Endothelial cell of umbilical vein (primary cell): ENCODE results near the gene ADRB2. TPM values are rescaled to one million over a fixed set of nuclear protein-coding genes. Genes with fewer than 3 reads are reported as not detected.

Source experiments
- BruUV-seq: library from RNA; stranded (reverse); fragments of 400-500 nt; replicated peaks from 2 replicates; lab custom pipeline; 2021; lab: Mats Ljungman, UMichigan
- CTCF ChIA-PET: fragments of 300-600, 350-600 bp; sonication (Branson Sonifier 250); formaldehyde crosslinking; loops from one replicate; lab custom pipeline; 2021; ENCODE audit warnings: antibody characterized with exemption, inconsistent platforms; lab: Charles Lee
- POLR2A ChIA-PET: fragments of 300-600, 350-600 bp; sonication (Branson Sonifier 250); formaldehyde crosslinking; loops from one replicate; lab custom pipeline; 2021; ENCODE audit warnings: antibody characterized with exemption, inconsistent platforms; lab: Charles Lee
- DNase-seq: peaks from one replicate; pipeline ENCODE4 v3.0.0-alpha.2; 2011; ENCODE audit warnings: low read depth, low spot score
- FAIRE-seq: peaks from 2 replicates; lab custom pipeline; 2011; peaks lifted over from hg19 to GRCh38; lab: Jason Lieb, UNC
- H2AFZ ChIP-seq: 2 replicates; pipeline ENCODE4 v1.6.0; 2012; ENCODE audit warnings: low read depth, low read length, control low read depth, inconsistent platforms
- H3K27ac ChIP-seq: 2 replicates; pipeline ENCODE4 v1.5.1; 2011; ENCODE audit warnings: low read depth, mild to moderate bottlenecking, control low read depth, low read length, moderate library complexity; ENCODE audit not compliant: insufficient read depth
- H3K27me3 ChIP-seq, 2 experiments: 2 replicates each; pipeline versions ENCODE4 v1.6.0 to v1.6.1; 2011; ENCODE audit warnings: low read length in 2 of 2, mixed read lengths in 1 of 2; ENCODE audit not compliant: control insufficient read depth in 2 of 2, insufficient read depth in 2 of 2
- H3K36me3 ChIP-seq, 2 experiments: 2 replicates in 1 of 2; 3 replicates in 1 of 2; pipeline ENCODE4 v1.5.1; 2011; ENCODE audit warnings: low read length in 2 of 2, mild to moderate bottlenecking in 1 of 2, moderate library complexity in 1 of 2; ENCODE audit not compliant: control insufficient read depth in 2 of 2, insufficient read depth in 2 of 2; ENCODE audit errors: extremely low read depth in 1 of 2
- H3K4me1 ChIP-seq: 3 replicates; pipeline ENCODE4 v1.5.1; 2011; ENCODE audit warnings: mild to moderate bottlenecking, low read length; ENCODE audit not compliant: control insufficient read depth, insufficient read depth; ENCODE audit errors: extremely low read depth
- H3K4me2 ChIP-seq: 2 replicates; pipeline ENCODE4 v1.6.1; 2011; ENCODE audit warnings: low read length, control low read depth, mixed read lengths; ENCODE audit not compliant: insufficient read depth
- H3K4me3 ChIP-seq, 3 experiments: fragments of 200-600 bp in 1 of 3; sonication (generic), shearing (Covaris generic) in 1 of 3; replicated peaks in 1 of 3; 2 replicates each; pipeline ENCODE4 v1.5.1; 2011 to 2016; ENCODE audit warnings: control low read depth in 3 of 3, low read length in 3 of 3, mild to moderate bottlenecking in 2 of 3, inconsistent platforms in 1 of 3, low read depth in 1 of 3, moderate library complexity in 1 of 3; ENCODE audit not compliant: insufficient read depth in 1 of 3
- H3K79me2 ChIP-seq: 2 replicates; pipeline ENCODE4 v1.6.0; 2012; ENCODE audit warnings: low read length, inconsistent platforms; ENCODE audit not compliant: control insufficient read depth, insufficient read depth
- H3K9ac ChIP-seq: replicated peaks from 2 replicates; pipeline ENCODE3; 2011; ENCODE audit warnings: low read length, control low read depth; ENCODE audit not compliant: insufficient read depth; ENCODE audit errors: extremely low read depth
- H3K9me1 ChIP-seq: replicated peaks from 3 replicates; pipeline ENCODE4 v1.6.0; 2011; ENCODE audit warnings: mild to moderate bottlenecking, low read length; ENCODE audit not compliant: control insufficient read depth, insufficient read depth; ENCODE audit errors: extremely low read depth
- H3K9me3 ChIP-seq: replicated peaks from 2 replicates; pipeline ENCODE4 v1.5.1; 2012; ENCODE audit warnings: low read length, inconsistent platforms; ENCODE audit not compliant: control insufficient read depth, insufficient read depth
- H4K20me1 ChIP-seq: replicated peaks from 2 replicates; pipeline ENCODE3; 2011; ENCODE audit warnings: mild to moderate bottlenecking, low read length; ENCODE audit not compliant: control insufficient read depth, insufficient read depth; ENCODE audit errors: extremely low read depth
- CTCF ChIP-seq, 2 donors: IDR thresholded peaks; 1 replicate in 1 of 2; 2 replicates in 1 of 2; pipeline ENCODE4 v1.5.1; 2011; ENCODE audit warnings: low read length in 2 of 2, mild to moderate bottlenecking in 2 of 2, moderate library complexity in 2 of 2, control low read depth in 1 of 2, inconsistent platforms in 1 of 2, low read depth in 1 of 2; ENCODE audit not compliant: insufficient read depth in 1 of 2; ENCODE audit errors: extremely low read depth in 1 of 2
- EZH2 ChIP-seq: IDR thresholded peaks from 2 replicates; pipeline ENCODE4 v1.6.1; 2012; ENCODE audit warnings: borderline replicate concordance, low read depth, mild to moderate bottlenecking, moderate library complexity, low read length, inconsistent platforms; ENCODE audit not compliant: severe bottlenecking
- FOS ChIP-seq: IDR thresholded peaks from 2 replicates; pipeline ENCODE4 v1.6.1; 2011; ENCODE audit warnings: mild to moderate bottlenecking, low read length, moderate library complexity, borderline replicate concordance; ENCODE audit not compliant: insufficient read depth
- GATA2 ChIP-seq: IDR thresholded peaks from 2 replicates; pipeline ENCODE4 v1.7.0; 2011; ENCODE audit warnings: low read depth, mild to moderate bottlenecking, moderate library complexity, mixed read lengths, low read length; ENCODE audit not compliant: insufficient read length, insufficient read depth
- JUN ChIP-seq: IDR thresholded peaks from 2 replicates; pipeline ENCODE4 v1.6.1; 2011; ENCODE audit warnings: borderline replicate concordance, low read depth; ENCODE audit not compliant: insufficient read length, insufficient read depth
- MYC ChIP-seq: IDR thresholded peaks from one replicate; pipeline ENCODE4 v1.6.1; 2011; ENCODE audit warnings: mild to moderate bottlenecking, low read depth, low read length
- POLR2A ChIP-seq: IDR thresholded peaks from 2 replicates; pipeline ENCODE4 v1.6.1; 2012; ENCODE audit warnings: low read depth, mild to moderate bottlenecking, control low read depth, low read length
- POLR2AphosphoS5 ChIP-seq: IDR thresholded peaks from 2 replicates; pipeline ENCODE4 v1.6.1; 2012; ENCODE audit warnings: low read depth, mild to moderate bottlenecking, control low read depth, low read length, moderate library complexity; ENCODE audit not compliant: insufficient read depth
- dilution Hi-C: fragments of 300-500 bp; cut with MboI; formaldehyde crosslinking; loops from one replicate; pipeline ENCODE4 v1.15.0; 2019; ENCODE audit warnings: low sequenced_read_pairs; ENCODE audit not compliant: extremely low pct_ligation_motif_present
- intact Hi-C: fragments of 100-400 bp; cut with micrococcal nuclease; formaldehyde crosslinking; loops from one replicate; pipeline ENCODE4 v1.10.0; 2022
- polyA plus RNA-seq, 4 experiments: library from polyadenylated mRNA; depleted of rRNA in 3 of 4; stranded (reverse) in 3 of 4; unstranded in 1 of 4; fragments of >200 nt; gene quantifications; 2 replicates each; pipeline versions ENCODE4 v1.2.1 to v1.2.3, GENCODE V29; 2011 to 2012; ENCODE audit warnings: missing spikeins in 1 of 4
- total RNA-seq: library from RNA; stranded (reverse); gene quantifications from 2 replicates; pipeline ENCODE4 v1.2.3, GENCODE V29; 2021
- TF ChIP-seq, protein P1 (sequence below): IDR thresholded peaks from 2 replicates; pipeline ENCODE4 v1.6.1; 2011; ENCODE audit not compliant: insufficient read depth, insufficient read length

ADRB2 gene
- total and polyA plus RNA-seq, 2 donors (not counting 3 experiments of a cell fraction or from before 2014, with no cell fraction given) = 0.86 to 0.88 TPM

- no peaks in the 10 kb centered on the region for H3K9me1 ChIP-seq
- no peak overlapping the region for H3K4me3 ChIP-seq
- DNase-seq (no peak), FAIRE-seq (no peak)
- no peak overlapping the region for H3K27ac ChIP-seq
- no peaks in the 10 kb centered on the region for H3K27me3 ChIP-seq
- no peaks in the 10 kb centered on the region for H3K79me2 ChIP-seq
- POLR2A ChIA-PET = no interaction called here
- dilution Hi-C loops (no loop called here), intact Hi-C loops (no loop called here)
- TF ChIP-seq CTCF (IDR thresholded peaks at IDR 0.05; ENCODE audit: extremely low read depth in 1 of 2, insufficient read depth in 1 of 2, low read depth in 1 of 2, low read length in 2 of 2) (no peak), EZH2 (no peak), JUN (no peak), MYC (no peak), POLR2AphosphoS5 (no peak), FOS (no peak), POLR2A (no peak), GATA2 (no peak)
- TF ChIP-seq, protein P1, sequence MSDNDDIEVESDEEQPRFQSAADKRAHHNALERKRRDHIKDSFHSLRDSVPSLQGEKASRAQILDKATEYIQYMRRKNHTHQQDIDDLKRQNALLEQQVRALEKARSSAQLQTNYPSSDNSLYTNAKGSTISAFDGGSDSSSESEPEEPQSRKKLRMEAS = no peak
- no peaks in the 10 kb centered on the region for H3K9me3 ChIP-seq
- no peaks in the 10 kb centered on the region for H3K4me1 ChIP-seq
- no peak overlapping the region for H3K4me2 ChIP-seq
- CTCF ChIA-PET = interaction anchor here (1.3 to 3.1 kb wide), 4 partner anchors 22 to 316 kb away, joined by 3 to 11 read pairs (median 3); no protein-coding TSS in a partner anchor
- BruUV-seq = no TSS peak
- no peaks in the 10 kb centered on the region for H4K20me1 ChIP-seq
- no peak overlapping the region for H2AFZ ChIP-seq
- no peaks in the 10 kb centered on the region for H3K36me3 ChIP-seq
- no peak overlapping the region for H3K9ac ChIP-seq
These were observed 27.6 kb upstream of the ADRB2 start for GRCh38 chr5:148798786-148799185.
